Uterus (tissue), 4 donors: ENCODE measurements around the gene C11orf91. TPM values are rescaled to one million over a fixed set of nuclear protein-coding genes. Genes with fewer than 3 reads are reported as not detected.

Experiments
- DNase-seq, 2 donors: peaks; one replicate each; pipeline ENCODE4 v3.0.0-alpha.2; 2019 to 2020
- H3K27ac ChIP-seq, 2 donors: fragments of 200-600 bp; sonication (generic); 1 replicate in 1 of 2; 2 replicates in 1 of 2; pipeline ENCODE4 v1.5.1; 2016 to 2018
- H3K27me3 ChIP-seq, 2 donors: fragments of 200-600 bp; sonication (generic); one replicate each; pipeline ENCODE4 v1.5.1; 2018 to 2019; ENCODE audit warnings: control low read depth in 1 of 2
- H3K36me3 ChIP-seq, 2 donors: fragments of 200-600 bp; sonication (generic); one replicate each; pipeline ENCODE4 v1.5.1; 2019; ENCODE audit warnings: control low read depth in 1 of 2
- H3K4me1 ChIP-seq, 2 donors: fragments of 200-600 bp; sonication (generic); one replicate each; pipeline ENCODE4 v1.5.1; 2018 to 2019; ENCODE audit warnings: control low read depth in 1 of 2
- H3K4me3 ChIP-seq, 2 donors: fragments of 200-600 bp; sonication (generic); 1 replicate in 1 of 2; 2 replicates in 1 of 2; pipeline ENCODE4 v1.5.1; 2018 to 2019; ENCODE audit warnings: mild to moderate bottlenecking in 1 of 2
- H3K9me3 ChIP-seq, 2 donors: fragments of 200-600 bp; sonication (generic); one replicate each; pipeline ENCODE4 v1.5.1; 2019; ENCODE audit warnings: control low read depth in 1 of 2
- CTCF ChIP-seq, 4 experiments: fragments of 200-600 bp in 2 of 4; fragments of 450-650 bp in 2 of 4; sonication (generic) in 2 of 4; IDR thresholded peaks; one replicate each; pipeline ENCODE4 v1.5.1; 2016 to 2019; ENCODE audit warnings: antibody characterized with exemption in 4 of 4, mild to moderate bottlenecking in 2 of 4, moderate library complexity in 1 of 4
- POLR2A ChIP-seq, 2 donors: fragments of 450-650 bp; IDR thresholded peaks; one replicate each; pipeline ENCODE4 v1.6.1; 2016; ENCODE audit warnings: antibody characterized with exemption in 2 of 2, mild to moderate bottlenecking in 1 of 2, moderate library complexity in 1 of 2
- intact Hi-C: fragments of 100-400 bp; cut with DNase I; formaldehyde crosslinking; loops from one replicate; pipeline ENCODE4 v1.15.1; 2023; ENCODE audit warnings: low total_unique reads
- total RNA-seq, 4 donors: library from RNA; depleted of rRNA in 3 of 4; stranded (reverse); fragments of >200 nt in 3 of 4; gene quantifications; one replicate each; pipeline versions ENCODE4 v1.1.0 to v1.2.4, GENCODE V29; 2014 to 2023
- donor health status: DM: yes; HTN: yes; CAD: no.

Gene C11orf91
- not detected for total RNA-seq

GRCh38 chr11:33700502-33701271, at the start of gene C11orf91:
Gene C11orf91, minus strand, starts transcription at chr11:33700826. Its CDS starts 86 bp downstream, at chr11:33700740.
- Histone ChIP-seq H3K36me3 (no peaks in the 10 kb centered on the region), H3K27me3 (no peaks in the 10 kb centered on the region), H3K4me1 (no peaks in the 10 kb centered on the region), H3K4me3 (peak within 1 kb of the TSS; percentile 31 to 66), H3K9me3 (no peaks in the 10 kb centered on the region), H3K27ac (peak within 1 kb of the TSS; percentile 70 to 80)
- intact Hi-C loops, result no loop called here
- peak; percentile 96 to 97 for DNase-seq
- no peak for TF ChIP-seq CTCF (IDR thresholded peaks at IDR 0.05)
- TF ChIP-seq POLR2A (IDR thresholded peaks at IDR 0.05), result peak; percentile 46 to 61

GRCh38 chr11:33747979-33748378, 47.4 kb upstream of the C11orf91 start:
- H3K27me3 ChIP-seq, result no peaks in the 10 kb centered on the region
- H3K9me3 ChIP-seq, result no peaks in the 10 kb centered on the region
- TF ChIP-seq POLR2A (IDR thresholded peaks at IDR 0.05), result no peak
- no peak for TF ChIP-seq CTCF (IDR thresholded peaks at IDR 0.05)
- no peak overlapping the region for H3K4me3 ChIP-seq
- H3K36me3 ChIP-seq, result no peaks in the 10 kb centered on the region
- H3K4me1 ChIP-seq, result no peaks in the 10 kb centered on the region
- no peak overlapping the region for H3K27ac ChIP-seq
- intact Hi-C loops, result no loop called here
- no peak for DNase-seq

GRCh38 chr11:33743291-33743690, 42.7 kb upstream of the C11orf91 start:
- Histone ChIP-seq H3K4me1 (no peaks in the 10 kb centered on the region), H3K4me3 (no peak overlapping the region), H3K27me3 (no peaks in the 10 kb centered on the region), H3K27ac (no peak overlapping the region), H3K36me3 (no peaks in the 10 kb centered on the region), H3K9me3 (no peaks in the 10 kb centered on the region)
- TF ChIP-seq CTCF (IDR thresholded peaks at IDR 0.05), result no peak
- no peak for TF ChIP-seq POLR2A (IDR thresholded peaks at IDR 0.05)
- no peak for DNase-seq
- intact Hi-C loops, result no loop called here

GRCh38 chr11:33742249-33742851, 41.7 kb upstream of the C11orf91 start:
- Histone ChIP-seq H3K36me3 (no peaks in the 10 kb centered on the region), H3K4me1 (no peaks in the 10 kb centered on the region), H3K27me3 (no peaks in the 10 kb centered on the region), H3K27ac (no peak overlapping the region), H3K4me3 (no peak overlapping the region), H3K9me3 (no peaks in the 10 kb centered on the region)
- TF ChIP-seq CTCF (IDR thresholded peaks at IDR 0.05), result peak; percentile 21 to 53 (median 38)
- TF ChIP-seq POLR2A (IDR thresholded peaks at IDR 0.05), result no peak
- intact Hi-C loops, result no loop called here
- DNase-seq, result no peak

GRCh38 chr11:33741806-33742205, 41.2 kb upstream of the C11orf91 start:
- H3K9me3 ChIP-seq, result no peaks in the 10 kb centered on the region
- intact Hi-C loops, result no loop called here
- TF ChIP-seq CTCF (IDR thresholded peaks at IDR 0.05), result no peak
- no peak for TF ChIP-seq POLR2A (IDR thresholded peaks at IDR 0.05)
- no peaks in the 10 kb centered on the region for H3K4me1 ChIP-seq
- DNase-seq, result no peak
- no peaks in the 10 kb centered on the region for H3K27me3 ChIP-seq
- H3K27ac ChIP-seq, result no peak overlapping the region
- H3K4me3 ChIP-seq, result no peak overlapping the region
- H3K36me3 ChIP-seq, result no peaks in the 10 kb centered on the region
